MM.1S (cell line): ENCODE measurements around the gene COX15.

Experiments
- CTCF ChIP-seq: fragments of 300-600 bp; sonication (generic); IDR thresholded peaks from 2 replicates; pipeline ENCODE4 v1.5.1; 2016; ENCODE audit warnings: antibody characterized with exemption, low read length, mixed read lengths
- EZH2 ChIP-seq: fragments of 300-600 bp; sonication (generic); optimal IDR thresholded peaks from 2 replicates; pipeline ENCODE3; 2017; ENCODE audit warnings: low read depth, mild to moderate bottlenecking, antibody characterized with exemption, low read length, mixed read lengths
- EZH2phosphoT487 ChIP-seq: fragments of 300-600 bp; sonication (generic); IDR thresholded peaks from 2 replicates; pipeline ENCODE4 v1.6.1; 2018; ENCODE audit warnings: antibody characterized with exemption, low read length

GRCh38 chr10:99730026-99730425 is 1.9 kb downstream of the COX15 start:
- TF ChIP-seq CTCF = no peak
- no peak for TF ChIP-seq EZH2phosphoT487
- TF ChIP-seq EZH2 = no peak
